ENCODE results near the gene FSTL3. TPM values are rescaled to one million over a fixed set of nuclear protein-coding genes. Genes with fewer than 3 reads are reported as not detected.

The FSTL3 gene
- total and polyA plus RNA-seq, 2 of the 13 experiments (the other 11 are each of a cell fraction or from before 2014, with no cell fraction given): 13.5 to 15.6 TPM

- TF ChIP-seq ZNF790 (CRISPR knock-in tag; IDR thresholded peaks at IDR 0.05; ENCODE audit: borderline replicate concordance) (no peak), ESRRA (CRISPR knock-in tag; IDR thresholded peaks at IDR 0.05; ENCODE audit: low read depth) (0 out of 2 replicates have a peak, but pooled peaks have one; percentile 21), HNRNPL (IDR thresholded peaks at IDR 0.05; ENCODE audit: low read depth, low read length) (no peak), MAFF (IDR thresholded peaks at IDR 0.05; ENCODE audit: low read depth, low read length) (0 out of 2 replicates have a peak, but pooled peaks have one; percentile 14), THAP9 (CRISPR knock-in tag; IDR thresholded peaks at IDR 0.05; ENCODE audit: borderline replicate concordance) (no peak), RBFOX2 (IDR thresholded peaks at IDR 0.05; ENCODE audit: low read depth, low read length) (peak; percentile 90), ZFY (CRISPR knock-in tag; IDR thresholded peaks at IDR 0.05) (peak; percentile 75), ZNF709 (CRISPR knock-in tag; IDR thresholded peaks at IDR 0.05) (no peak), ARID4A (CRISPR knock-in tag; IDR thresholded peaks at IDR 0.05; ENCODE audit: borderline replicate concordance) (peak; percentile 68), ZSCAN12 (CRISPR knock-in tag; IDR thresholded peaks at IDR 0.05) (0 out of 2 replicates have a peak, but pooled peaks have one; percentile 27), FOSL2 (CRISPR knock-in tag; IDR thresholded peaks at IDR 0.05) (no peak; the same call in 1 of the 2 replicates), HHEX (CRISPR knock-in tag; IDR thresholded peaks at IDR 0.05) (no peak), PRDM4 (CRISPR knock-in tag; IDR thresholded peaks at IDR 0.05; ENCODE audit: borderline replicate concordance) (no peak), ZNF713 (CRISPR knock-in tag; IDR thresholded peaks at IDR 0.05) (no peak), ZIK1 (CRISPR knock-in tag; IDR thresholded peaks at IDR 0.05; ENCODE audit: borderline replicate concordance, low read depth) (no peak; the same call in 1 of the 2 replicates), SUZ12 (IDR thresholded peaks at IDR 0.05; ENCODE audit: low read depth, low read length) (peak; percentile 77), SNAPC5 (CRISPR knock-in tag; IDR thresholded peaks at IDR 0.05; ENCODE audit: borderline replicate concordance) (no peak), MLX (CRISPR knock-in tag; IDR thresholded peaks at IDR 0.05) (no peak)
Measured at GRCh38 chr19:633068-633785, 43.0 kb upstream of the FSTL3 start, which contains the start of gene POLRMT (continued).

All from HepG2 (cell line).